ENCODE results near the gene TFAP2E. TPM values are rescaled to one million over a fixed set of nuclear protein-coding genes. Genes with fewer than 3 reads are reported as not detected.

Gene TFAP2E
- total RNA-seq, 6 donors from 2014 or later: 1.1 to 7.3 (median 2.0) TPM

DNA sequence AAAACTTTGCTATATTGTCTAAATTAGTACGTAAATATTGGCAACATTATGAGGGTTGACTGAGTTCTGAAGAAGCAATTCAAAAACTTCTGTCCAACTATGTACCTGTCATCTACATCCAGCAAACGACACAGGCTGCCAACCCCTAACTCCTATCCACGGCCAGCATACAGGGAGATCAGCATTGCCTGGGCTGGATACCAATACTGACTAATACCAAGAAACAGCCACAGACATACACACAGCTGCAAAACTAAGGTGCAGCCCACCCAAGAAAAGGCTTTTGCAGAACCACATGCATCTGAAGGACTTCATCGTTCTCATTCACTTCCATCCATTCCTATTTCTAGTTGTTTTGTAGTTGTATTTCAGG lies 17.9 kb upstream of the TFAP2E start:
- Histone ChIP-seq H3K9me3 (no peaks in the 10 kb centered on the region), H3K36me3 (peaks cover 0 to 35% (median 22%) of the 10 kb centered on the region in 4 donors), H3K27me3 (no peaks in the 10 kb centered on the region), H3K4me1 (peaks cover 38 to 54% (median 44%) of the 10 kb centered on the region in 4 donors), H3K27ac (peak overlapping the region in 3 of 4 donors; percentile 12 to 98 (median 95)), H3K4me3 (no peak overlapping the region)
- 62 to 70% methylated on average over 4 of the region's 4 CpGs for WGBS, 2 donors
- ATAC-seq (ENCODE audit: low FRiP score in 2 of 2) (no peak), DNase-seq (no peak)
- no peak for TF ChIP-seq POLR2AphosphoS5 (IDR thresholded peaks at IDR 0.05)
- TF ChIP-seq POLR2A (IDR thresholded peaks at IDR 0.05): no peak
- TF ChIP-seq, protein P1, sequence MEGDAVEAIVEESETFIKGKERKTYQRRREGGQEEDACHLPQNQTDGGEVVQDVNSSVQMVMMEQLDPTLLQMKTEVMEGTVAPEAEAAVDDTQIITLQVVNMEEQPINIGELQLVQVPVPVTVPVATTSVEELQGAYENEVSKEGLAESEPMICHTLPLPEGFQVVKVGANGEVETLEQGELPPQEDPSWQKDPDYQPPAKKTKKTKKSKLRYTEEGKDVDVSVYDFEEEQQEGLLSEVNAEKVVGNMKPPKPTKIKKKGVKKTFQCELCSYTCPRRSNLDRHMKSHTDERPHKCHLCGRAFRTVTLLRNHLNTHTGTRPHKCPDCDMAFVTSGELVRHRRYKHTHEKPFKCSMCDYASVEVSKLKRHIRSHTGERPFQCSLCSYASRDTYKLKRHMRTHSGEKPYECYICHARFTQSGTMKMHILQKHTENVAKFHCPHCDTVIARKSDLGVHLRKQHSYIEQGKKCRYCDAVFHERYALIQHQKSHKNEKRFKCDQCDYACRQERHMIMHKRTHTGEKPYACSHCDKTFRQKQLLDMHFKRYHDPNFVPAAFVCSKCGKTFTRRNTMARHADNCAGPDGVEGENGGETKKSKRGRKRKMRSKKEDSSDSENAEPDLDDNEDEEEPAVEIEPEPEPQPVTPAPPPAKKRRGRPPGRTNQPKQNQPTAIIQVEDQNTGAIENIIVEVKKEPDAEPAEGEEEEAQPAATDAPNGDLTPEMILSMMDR (IDR thresholded peaks at IDR 0.05): no peak
- TF ChIP-seq EP300 (IDR thresholded peaks at IDR 0.05): no peak

DNA sequence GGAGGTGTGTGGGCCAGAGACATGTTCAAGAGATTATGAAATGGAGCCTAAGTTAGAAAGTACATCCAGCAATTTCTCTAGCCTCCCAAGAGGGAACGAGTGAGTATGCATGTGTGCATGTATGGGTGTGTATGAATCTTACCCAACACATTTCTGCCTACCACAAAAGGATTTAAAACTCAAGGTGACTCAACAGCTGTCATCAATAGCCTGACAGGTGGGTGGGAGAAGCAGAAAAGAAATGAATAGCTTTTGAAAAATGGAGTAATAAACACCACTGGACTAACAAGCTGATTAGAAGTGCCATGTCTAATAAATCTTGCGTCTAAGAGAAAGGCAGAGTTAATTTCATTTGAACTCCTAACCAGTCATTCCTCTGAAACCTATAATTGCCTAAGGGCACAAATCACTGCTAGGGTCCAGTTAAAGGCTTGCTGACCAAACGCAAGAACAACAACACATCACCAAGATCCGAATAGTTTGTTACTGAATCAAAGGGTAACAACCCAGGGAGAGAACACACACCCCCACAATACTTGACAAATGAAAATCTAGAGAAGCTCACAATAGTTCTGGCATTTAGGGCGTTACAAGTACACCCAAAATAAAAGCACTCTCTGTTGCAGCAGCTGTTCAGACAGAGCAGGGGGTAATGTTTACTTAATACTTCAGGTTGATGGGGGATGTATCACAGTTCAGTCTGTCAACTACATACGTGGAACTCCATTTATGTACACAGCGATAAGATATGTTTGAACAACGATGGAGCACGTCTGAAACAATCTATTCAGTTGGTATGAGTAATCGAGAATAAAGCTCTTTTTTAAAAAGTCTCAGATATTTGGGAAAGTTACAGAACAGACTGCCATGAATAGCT lies 17.3 kb upstream of the TFAP2E start:
- H3K4me3 ChIP-seq: peak overlapping the region in 3 of 4 donors; percentile 76 to 98 (median 88)

DNA sequence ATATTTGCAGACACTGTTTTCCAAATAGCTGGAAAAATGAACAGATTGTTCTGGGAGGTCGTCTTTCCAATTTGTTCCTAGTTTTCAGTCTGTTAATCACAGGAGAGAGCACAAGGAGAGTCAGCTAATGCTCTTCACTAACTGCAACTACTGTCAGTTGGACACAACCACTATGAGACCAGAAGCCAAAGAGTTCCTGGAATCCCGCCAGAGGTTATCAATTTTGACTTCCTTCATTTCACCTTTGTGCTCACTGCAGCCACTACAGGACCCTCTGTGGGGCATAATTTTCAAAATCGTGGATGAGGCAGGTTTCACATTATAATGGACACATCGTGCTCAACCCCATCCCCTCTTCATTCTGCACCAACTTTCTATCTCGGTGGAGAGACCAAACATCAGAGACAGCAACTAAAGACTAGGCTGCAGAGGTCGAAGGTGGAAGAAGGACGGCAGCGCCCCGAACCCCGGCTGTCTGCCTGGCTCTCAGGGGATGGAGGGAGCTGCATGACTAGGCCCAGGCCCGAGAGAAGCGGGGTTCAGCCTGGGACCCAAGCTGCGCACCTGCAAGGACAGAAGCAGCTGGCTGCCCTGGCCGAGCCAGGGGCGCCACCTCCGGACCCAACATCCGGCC lies 16.5 kb upstream of the TFAP2E start:
- H3K4me1 ChIP-seq: peaks cover 40 to 62% (median 44%) of the 10 kb centered on the region in 4 donors
- no peak for TF ChIP-seq POLR2AphosphoS5 (IDR thresholded peaks at IDR 0.05)
- TF ChIP-seq EP300 (IDR thresholded peaks at IDR 0.05): no peak
- TF ChIP-seq, protein P1 (IDR thresholded peaks at IDR 0.05): no peak
- TF ChIP-seq POLR2A (IDR thresholded peaks at IDR 0.05): no peak
- DNase-seq: no peak

More for the DNA sequence above, 17.3 kb upstream of the TFAP2E start:
- Histone ChIP-seq H3K36me3 (peaks cover 0 to 30% (median 20%) of the 10 kb centered on the region in 4 donors), H3K27ac (peak overlapping the region; percentile 94 to 99 (median 96)), H3K27me3 (no peaks in the 10 kb centered on the region), H3K9me3 (no peaks in the 10 kb centered on the region), H3K4me1 (peaks cover 40 to 60% (median 44%) of the 10 kb centered on the region in 4 donors)
- ATAC-seq (ENCODE audit: low FRiP score in 2 of 2) (no peak), DNase-seq (no peak)
- WGBS, 2 donors: 51 to 63% methylated on average over 10 of the region's 10 CpGs
- TF ChIP-seq POLR2A (IDR thresholded peaks at IDR 0.05) (no peak), POLR2AphosphoS5 (IDR thresholded peaks at IDR 0.05) (no peak), EP300 (IDR thresholded peaks at IDR 0.05) (peak in 1 of 4 donors; percentile 10)
- TF ChIP-seq, protein P1 (IDR thresholded peaks at IDR 0.05): no peak

DNA sequence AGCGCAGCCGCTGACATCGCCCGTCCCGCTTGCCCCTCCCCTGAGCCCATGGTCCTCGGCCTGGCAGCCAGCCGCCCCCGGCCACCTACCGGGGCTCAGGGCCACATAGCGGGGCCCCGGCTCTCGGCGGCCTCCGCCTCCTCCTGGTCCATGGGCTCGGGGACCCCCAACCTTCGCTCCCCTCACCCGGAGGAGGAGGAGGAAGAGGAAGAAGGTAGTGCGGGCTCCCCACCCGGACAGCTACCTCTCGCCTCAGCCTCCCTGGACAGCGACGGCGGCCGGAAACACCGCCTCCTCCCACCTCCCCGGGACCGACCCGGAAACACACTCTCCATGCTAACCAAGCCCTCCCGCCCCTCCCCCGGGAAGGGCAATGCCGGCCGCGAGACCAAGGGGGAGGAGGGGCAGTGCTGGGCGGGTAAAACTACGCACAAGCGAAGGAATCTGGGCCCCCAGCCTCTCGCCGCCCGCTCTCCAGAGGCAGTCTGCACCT lies 15.9 kb upstream of the TFAP2E start, which contains the start of gene KIAA0319L:
Gene KIAA0319L (minus strand): TSS at position 286 of the 493 bp plus-strand sequence. CDS start 2,912 bp downstream, outside the sequence.
- no peaks in the 10 kb centered on the region for H3K9me3 ChIP-seq
- ATAC-seq (ENCODE audit: low FRiP score in 2 of 2) (peak; percentile 94), DNase-seq (peak; percentile 94)
- peaks cover 40 to 62% (median 44%) of the 10 kb centered on the region in 4 donors for H3K4me1 ChIP-seq
- peak within 1 kb of the TSS; percentile 76 to 98 (median 92) for H3K4me3 ChIP-seq
- peaks cover 0 to 25% (median 11%) of the 10 kb centered on the region in 4 donors for H3K36me3 ChIP-seq
- peak; percentile 65 to 74 for TF ChIP-seq POLR2AphosphoS5 (IDR thresholded peaks at IDR 0.05)
- TF ChIP-seq, protein P1 (IDR thresholded peaks at IDR 0.05): peak in 3 of 6 experiments; percentile 2 to 15 (median 13)
- TF ChIP-seq EP300 (IDR thresholded peaks at IDR 0.05): no peak
- TF ChIP-seq POLR2A (IDR thresholded peaks at IDR 0.05): peak in 3 of 4 donors; percentile 35 to 80 (median 77)
- H3K27me3 ChIP-seq: no peaks in the 10 kb centered on the region
- peak within 1 kb of the TSS; percentile 94 to 99 (median 96) for H3K27ac ChIP-seq
- WGBS, 2 donors: 0% methylated on average over 17 of the region's 39 CpGs; no CpG with 5 or more reads in 1 of the 2 donors

More for the DNA sequence above, 16.5 kb upstream of the TFAP2E start:
- H3K27me3 ChIP-seq: no peaks in the 10 kb centered on the region
- H3K36me3 ChIP-seq: peaks cover 0 to 25% (median 16%) of the 10 kb centered on the region in 4 donors
- peak overlapping the region; percentile 76 to 98 (median 92) for H3K4me3 ChIP-seq
- WGBS, 2 donors: 2 to 7% methylated on average over 9 to 12 of the region's 17 CpGs
- H3K27ac ChIP-seq: peak overlapping the region; percentile 94 to 99 (median 96)
- no peak for ATAC-seq (ENCODE audit: low FRiP score in 2 of 2)
- H3K9me3 ChIP-seq: no peaks in the 10 kb centered on the region

Data from upper lobe of left lung (tissue), 6 donors.